NCI-H2029 (cell line): ENCODE data around the gene CARD14.
A peak's percentile ranks its signal among the peaks of the same experiment; 100 is the strongest.
"Not testable (repeated sequence)": the region's sequence is repeated elsewhere in the genome, so short reads cannot be mapped to it uniquely, and the experiment has no call there.

ENCODE experiments used
- DNase-seq: peaks from one replicate; lab custom pipeline; 2025; lab: John Stamatoyannopoulos, UW

The CARD14 gene

DNA sequence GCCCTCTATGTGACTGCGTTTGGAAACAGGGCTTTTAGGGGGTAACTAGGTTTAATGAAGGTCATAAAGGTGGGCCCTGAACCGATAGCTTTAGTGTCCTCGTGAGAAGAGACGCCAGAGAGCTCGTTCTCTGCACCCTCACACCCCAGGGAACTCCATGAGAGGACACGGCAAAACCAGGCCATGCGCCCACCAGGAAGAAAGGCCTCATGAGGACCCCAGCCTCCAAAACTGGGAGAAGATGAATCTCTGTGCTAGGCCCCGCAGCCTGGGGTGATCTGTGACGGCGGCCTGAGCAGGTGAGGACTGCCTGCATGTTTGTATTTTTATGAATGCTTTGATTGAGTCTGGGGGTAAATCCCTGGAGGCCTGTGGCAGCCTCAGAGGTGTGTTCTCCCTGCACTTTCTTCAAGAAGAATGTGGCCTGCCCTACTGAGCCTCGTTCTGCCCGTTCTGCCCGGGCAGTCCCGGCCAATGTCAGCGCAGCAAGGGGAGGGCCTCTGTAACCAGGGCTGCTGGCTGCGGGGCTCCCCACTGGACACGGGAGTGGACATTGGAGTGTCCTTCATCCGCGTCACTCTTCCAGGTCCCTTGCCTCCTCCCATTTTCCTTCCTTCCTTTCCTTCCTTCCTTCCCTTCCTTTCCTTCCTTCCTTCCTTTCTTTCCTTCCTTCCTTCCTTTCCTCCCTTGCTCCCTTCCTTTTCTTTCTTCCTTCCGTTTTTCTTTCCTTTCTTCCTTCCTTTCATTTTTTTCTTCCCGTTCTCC lies 84.0 kb downstream of the CARD14 start:
- no peak for DNase-seq

DNA sequence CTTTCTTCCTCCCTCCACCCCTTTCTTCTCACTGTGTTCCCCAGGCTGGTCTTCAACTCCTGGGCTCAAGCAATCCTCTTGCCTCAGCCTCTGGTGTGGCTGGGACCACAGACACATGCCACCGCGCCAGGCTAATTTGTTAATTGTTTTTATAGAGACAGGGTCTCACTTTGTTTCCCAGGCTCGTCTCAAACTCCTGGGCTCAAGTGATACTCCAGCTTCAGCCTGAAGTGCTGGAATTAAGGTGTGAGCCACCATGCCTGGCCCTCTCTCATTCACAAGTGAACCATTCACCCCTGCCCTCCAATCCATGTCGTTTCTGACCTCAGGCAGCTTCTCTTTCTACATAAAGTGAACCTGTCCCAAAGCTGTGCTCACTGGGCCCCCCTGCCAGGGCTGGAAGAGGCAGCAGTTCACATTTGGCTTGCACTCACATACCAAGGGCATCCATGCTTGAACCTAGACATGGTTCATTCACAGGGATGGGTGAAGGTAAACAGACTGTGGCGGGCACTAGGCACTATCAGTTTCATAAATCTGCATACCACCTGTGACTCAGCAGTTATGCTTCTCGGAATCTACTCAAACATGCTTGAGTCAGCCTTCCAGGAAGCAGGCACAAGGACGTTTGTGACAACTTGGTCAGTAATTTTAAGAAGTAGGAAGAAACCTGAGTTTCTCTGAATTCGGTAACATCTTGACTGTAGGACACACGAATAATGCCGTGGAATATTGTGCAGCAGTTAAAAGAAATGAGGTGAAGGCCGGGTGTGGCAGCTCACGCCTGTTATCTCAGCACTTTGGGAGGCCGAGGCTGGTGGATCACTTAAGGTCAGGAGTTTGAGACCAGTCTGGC lies 84.8 kb downstream of the CARD14 start:
- DNase-seq, result peak; percentile 76

DNA sequence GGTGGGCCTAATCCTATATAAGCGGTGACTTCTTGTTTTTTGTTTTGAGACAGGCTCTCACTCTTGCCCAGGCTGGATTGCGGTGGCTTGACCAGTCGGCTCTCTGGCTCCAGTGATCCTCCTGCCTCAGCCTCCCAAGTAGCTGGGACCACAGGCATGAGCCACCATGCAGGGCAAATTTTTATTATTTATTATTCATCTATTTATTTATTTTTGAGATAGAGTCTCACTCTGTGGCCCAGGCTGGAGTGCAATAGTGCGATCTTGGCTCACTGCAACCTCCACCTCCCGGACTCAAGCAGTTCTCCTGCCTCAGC lies 86.2 kb downstream of the CARD14 start:
- no peak for DNase-seq

DNA sequence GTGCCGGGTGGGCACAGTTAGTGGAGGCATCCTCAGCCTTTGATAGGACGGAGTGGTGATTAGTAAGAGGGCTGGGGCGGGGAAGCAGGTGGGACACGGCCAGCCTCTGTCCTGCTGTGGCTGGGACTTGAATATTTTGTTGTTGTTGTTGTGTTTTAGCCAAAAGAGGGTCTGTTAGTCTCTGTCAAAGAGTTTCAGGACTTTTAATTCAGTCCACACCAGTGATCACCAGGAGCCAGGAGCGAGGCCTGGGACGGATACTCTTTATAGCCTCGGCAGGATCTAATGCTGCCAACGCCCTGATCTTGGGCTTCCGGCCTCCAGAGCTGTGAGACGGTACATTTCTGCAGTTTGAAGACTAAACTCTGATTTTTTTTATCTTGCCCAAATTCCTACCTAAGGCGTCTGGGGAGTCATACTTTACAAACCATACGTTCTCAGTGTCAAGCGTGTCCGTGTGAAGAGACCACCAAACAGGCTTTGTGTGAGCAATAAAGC lies 87.9 kb downstream of the CARD14 start:
- no peak for DNase-seq

DNA sequence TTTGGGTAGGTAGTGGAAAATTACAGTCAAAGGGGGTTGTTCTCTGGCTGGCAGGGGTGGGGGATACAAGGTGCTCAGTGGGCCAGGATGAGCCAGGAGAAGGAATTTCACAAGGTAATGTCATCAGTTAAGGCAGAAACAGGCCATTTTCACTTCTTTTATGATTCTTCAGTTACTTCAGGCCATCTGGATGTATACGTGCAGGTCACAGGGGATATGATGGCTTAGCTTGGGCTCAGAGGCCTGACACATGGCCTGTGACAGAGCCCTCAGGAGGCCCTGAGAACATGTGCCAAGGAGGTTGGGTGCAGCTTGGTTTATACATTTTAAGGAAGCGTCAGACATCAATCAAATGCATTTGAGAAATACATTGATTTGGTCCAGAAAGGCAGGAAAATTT lies 88.5 kb downstream of the CARD14 start:
- not testable (repeated sequence) for DNase-seq
